Fibroblast of the aortic adventitia (primary cell): Measurements from ENCODE around the gene PTPRN. TPM values are rescaled to one million over a fixed set of nuclear protein-coding genes. Genes with fewer than 3 reads are reported as not detected.
"Not testable (repeated sequence)": the region's sequence is repeated elsewhere in the genome, so short reads cannot be mapped to it uniquely, and the experiment has no call there.

Source experiments
- DNase-seq: peaks from one replicate; pipeline ENCODE4 v3.0.0-alpha.2; 2010; ENCODE audit warnings: low read depth
- H3K4me3 ChIP-seq: 2 replicates; pipeline ENCODE4 v1.5.1; 2011; ENCODE audit warnings: low read depth, mild to moderate bottlenecking, control low read depth, low read length, moderate library complexity
- total RNA-seq: library from RNA; depleted of rRNA; stranded (reverse); fragments of >200 nt; gene quantifications from 2 replicates; pipeline ENCODE4 v1.2.3, GENCODE V29; 2012; ENCODE audit warnings: low replicate concordance
- TF ChIP-seq, protein P1 (sequence below): IDR thresholded peaks from 2 replicates; pipeline ENCODE4 v1.5.1; 2011; ENCODE audit warnings: mild to moderate bottlenecking, low read length, control low read depth, inconsistent platforms; ENCODE audit not compliant: insufficient read depth

The PTPRN gene
- total RNA-seq, 1 donor, result 0.36 TPM

GRCh38 chr2:219287580-219288265 is 21.5 kb downstream of the PTPRN start:
- TF ChIP-seq, protein P1, sequence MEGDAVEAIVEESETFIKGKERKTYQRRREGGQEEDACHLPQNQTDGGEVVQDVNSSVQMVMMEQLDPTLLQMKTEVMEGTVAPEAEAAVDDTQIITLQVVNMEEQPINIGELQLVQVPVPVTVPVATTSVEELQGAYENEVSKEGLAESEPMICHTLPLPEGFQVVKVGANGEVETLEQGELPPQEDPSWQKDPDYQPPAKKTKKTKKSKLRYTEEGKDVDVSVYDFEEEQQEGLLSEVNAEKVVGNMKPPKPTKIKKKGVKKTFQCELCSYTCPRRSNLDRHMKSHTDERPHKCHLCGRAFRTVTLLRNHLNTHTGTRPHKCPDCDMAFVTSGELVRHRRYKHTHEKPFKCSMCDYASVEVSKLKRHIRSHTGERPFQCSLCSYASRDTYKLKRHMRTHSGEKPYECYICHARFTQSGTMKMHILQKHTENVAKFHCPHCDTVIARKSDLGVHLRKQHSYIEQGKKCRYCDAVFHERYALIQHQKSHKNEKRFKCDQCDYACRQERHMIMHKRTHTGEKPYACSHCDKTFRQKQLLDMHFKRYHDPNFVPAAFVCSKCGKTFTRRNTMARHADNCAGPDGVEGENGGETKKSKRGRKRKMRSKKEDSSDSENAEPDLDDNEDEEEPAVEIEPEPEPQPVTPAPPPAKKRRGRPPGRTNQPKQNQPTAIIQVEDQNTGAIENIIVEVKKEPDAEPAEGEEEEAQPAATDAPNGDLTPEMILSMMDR, result no peak
- no peak for DNase-seq
- no peak overlapping the region for H3K4me3 ChIP-seq

DNA sequence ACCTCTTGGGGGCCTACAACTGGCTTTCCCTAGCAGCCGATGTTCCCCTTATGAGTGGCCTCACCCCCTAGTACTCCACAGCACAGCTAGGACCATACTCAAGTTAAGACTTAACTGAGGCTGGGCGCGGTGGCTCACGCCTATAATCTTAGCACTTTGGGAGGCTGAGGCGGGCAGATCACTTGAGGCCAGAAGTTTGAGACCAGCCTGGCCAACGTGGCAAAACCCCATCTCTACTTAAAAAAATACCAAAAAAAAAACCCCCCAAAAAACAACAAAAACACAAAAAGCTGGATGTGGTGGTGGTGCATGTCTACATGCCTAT is 22.1 kb downstream of the PTPRN start:
- H3K4me3 ChIP-seq, DNase-seq: not testable (repeated sequence)

DNA sequence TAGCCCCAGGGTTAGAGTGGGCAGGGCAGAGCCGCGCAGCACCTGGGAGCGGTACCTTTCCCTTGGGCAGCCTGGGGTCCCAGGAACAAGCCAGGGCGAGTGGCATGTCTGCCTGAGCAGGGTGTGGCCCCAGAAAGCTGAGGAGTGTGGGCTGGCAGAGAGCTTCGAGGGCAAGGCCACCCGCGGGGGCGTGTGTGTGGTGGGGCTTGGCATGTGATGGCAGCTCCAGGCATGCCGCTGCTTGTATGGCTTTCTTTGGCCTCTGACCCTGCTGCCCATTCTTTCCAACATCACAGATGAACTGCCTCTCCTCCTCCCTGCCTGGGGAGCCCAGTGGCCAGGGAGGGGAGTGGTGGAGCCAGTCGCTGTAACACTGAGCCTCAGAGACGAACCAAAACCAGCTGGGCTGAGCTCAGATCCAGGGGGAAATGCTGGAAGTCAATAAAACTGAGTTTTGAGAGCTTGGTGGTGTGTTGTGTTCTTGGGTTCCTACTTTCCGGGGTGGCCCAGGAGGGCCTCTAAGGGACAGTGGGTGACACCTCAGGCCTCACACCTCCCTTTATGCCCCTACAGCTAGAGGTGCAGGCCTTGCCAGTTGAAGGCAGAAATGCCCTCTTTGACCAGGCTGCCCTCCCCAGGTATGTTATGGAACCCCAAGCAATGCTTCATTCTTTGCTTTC is 22.6 kb downstream of the PTPRN start:
- no peak overlapping the region for H3K4me3 ChIP-seq
- TF ChIP-seq, protein P1, result no peak
- no peak for DNase-seq

- DNase-seq, result peak; percentile 65
- H3K4me3 ChIP-seq, result no peak overlapping the region
- TF ChIP-seq, protein P1, result no peak
Measured at GRCh38 chr2:219285894-219286425, 23.2 kb downstream of the PTPRN start.

DNA sequence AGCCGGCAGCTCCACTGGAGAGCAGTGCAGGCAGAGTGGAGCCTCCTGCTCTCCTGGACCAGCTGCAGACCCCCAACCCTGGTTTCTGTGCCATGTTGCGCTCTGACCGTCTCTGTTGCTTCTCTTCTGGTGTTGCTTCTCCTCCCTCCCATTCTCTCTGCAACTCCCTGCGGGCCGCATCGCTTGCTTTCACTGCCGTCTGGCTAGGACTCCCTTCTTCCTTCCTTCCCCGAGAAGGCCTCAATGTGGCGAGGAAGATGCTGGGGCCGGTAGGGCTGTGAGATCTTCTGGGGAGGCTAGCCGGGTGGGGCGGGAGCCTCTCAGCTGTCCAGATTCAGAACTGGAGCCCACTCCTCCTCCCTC is 23.8 kb downstream of the PTPRN start:
- TF ChIP-seq, protein P1, result no peak
- H3K4me3 ChIP-seq, result no peak overlapping the region
- no peak for DNase-seq

- DNase-seq, result no peak
- H3K4me3 ChIP-seq, result no peak overlapping the region
- TF ChIP-seq, protein P1, result no peak
Measured at GRCh38 chr2:219284501-219285372, 24.5 kb downstream of the PTPRN start.

DNA sequence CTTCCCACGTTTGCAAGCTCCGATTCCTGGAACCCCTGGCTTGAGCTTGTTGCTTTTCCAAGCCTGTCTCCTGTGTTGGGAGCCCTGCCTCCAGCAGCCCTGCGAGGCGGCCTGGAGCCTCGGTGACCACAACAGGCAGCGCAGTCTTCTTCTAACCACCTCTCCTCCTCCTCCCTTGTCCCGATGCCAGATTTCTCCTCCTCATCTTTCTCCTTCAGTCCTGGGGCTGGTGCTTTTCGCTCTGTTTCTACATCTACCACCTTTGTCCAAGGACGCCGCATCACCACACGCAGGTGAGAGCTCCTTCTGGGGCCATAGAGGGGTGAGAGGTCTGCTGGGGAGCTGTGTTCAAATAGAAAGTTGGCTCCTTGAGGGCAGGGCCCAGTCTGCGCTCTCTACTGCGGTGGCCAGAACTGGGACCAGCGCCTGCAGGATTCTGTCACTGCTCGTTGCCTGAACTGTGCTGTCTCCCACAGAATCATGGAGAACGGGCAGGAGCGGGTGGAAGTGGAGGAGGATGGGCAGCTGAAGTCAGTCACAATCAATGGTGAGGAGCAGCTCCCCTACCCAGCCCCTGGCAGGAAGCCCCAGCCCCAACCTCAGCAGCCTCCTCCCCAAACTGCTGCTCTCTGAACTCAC is 26.1 kb downstream of the PTPRN start:
- TF ChIP-seq, protein P1, result no peak
- DNase-seq, result no peak
- H3K4me3 ChIP-seq, result no peak overlapping the region
